HUES48 (cell line): ENCODE measurements around the gene WDR90.

Experiments
- H3K27ac ChIP-seq: one replicate; pipeline ENCODE4 v1.7.0; 2013; ENCODE audit warnings: low read depth, low read length, inconsistent platforms
- H3K27me3 ChIP-seq: 2 replicates; pipeline ENCODE4 v1.6.1; 2013; ENCODE audit warnings: mild to moderate bottlenecking, low read length; ENCODE audit not compliant: control insufficient read depth, insufficient read depth
- H3K36me3 ChIP-seq: 2 replicates; pipeline ENCODE4 v1.6.1; 2013; ENCODE audit warnings: low read length; ENCODE audit not compliant: control insufficient read depth, insufficient read depth
- H3K4me1 ChIP-seq: 2 replicates; pipeline ENCODE4 v1.6.1; 2013; ENCODE audit warnings: mild to moderate bottlenecking, low read length; ENCODE audit not compliant: control insufficient read depth, insufficient read depth
- H3K4me3 ChIP-seq: 2 replicates; pipeline ENCODE4 v1.5.1; 2013; ENCODE audit warnings: mild to moderate bottlenecking, low read depth, low read length
- H3K9ac ChIP-seq: 2 replicates; pipeline ENCODE4 v1.6.1; 2013; ENCODE audit warnings: mild to moderate bottlenecking, low read depth, low read length, moderate library complexity
- H3K9me3 ChIP-seq: 2 replicates; pipeline ENCODE4 v1.6.1; 2013; ENCODE audit warnings: low read length; ENCODE audit not compliant: control insufficient read depth, insufficient read depth

Gene WDR90

GRCh38 chr16:715477-716199 lies 66.5 kb downstream of the WDR90 start:
- no peaks in the 10 kb centered on the region for H3K9me3 ChIP-seq
- no peaks in the 10 kb centered on the region for H3K36me3 ChIP-seq
- H3K4me1 ChIP-seq: peaks cover 23% of the 10 kb centered on the region
- no peak overlapping the region for H3K9ac ChIP-seq
- H3K4me3 ChIP-seq: peak overlapping the region; percentile 71
- peaks cover 32% of the 10 kb centered on the region for H3K27me3 ChIP-seq
- no peak overlapping the region for H3K27ac ChIP-seq

- Histone ChIP-seq H3K27ac (no peak overlapping the region), H3K9me3 (no peaks in the 10 kb centered on the region), H3K4me3 (peak overlapping the region; percentile 71), H3K36me3 (no peaks in the 10 kb centered on the region), H3K4me1 (peaks cover 23% of the 10 kb centered on the region), H3K27me3 (peaks cover 32% of the 10 kb centered on the region), H3K9ac (no peak overlapping the region)
Observed at GRCh38 chr16:716200-716568, 67.0 kb downstream of the WDR90 start.

GRCh38 chr16:716768-717325 lies 67.7 kb downstream of the WDR90 start:
- H3K9me3 ChIP-seq: no peaks in the 10 kb centered on the region
- H3K9ac ChIP-seq: no peak overlapping the region
- H3K4me3 ChIP-seq: no peak overlapping the region; the same call in 1 of the 2 replicates
- H3K27ac ChIP-seq: no peak overlapping the region
- H3K27me3 ChIP-seq: peaks cover 32% of the 10 kb centered on the region
- H3K36me3 ChIP-seq: no peaks in the 10 kb centered on the region
- H3K4me1 ChIP-seq: peaks cover 23% of the 10 kb centered on the region
